HepG2 (cell line): ENCODE data around the gene MRPL28. TPM values are rescaled to one million over a fixed set of nuclear protein-coding genes. Genes with fewer than 3 reads are reported as not detected.

Experiments used
- CHD4 ChIP-seq: fragments of 200-600 bp; sonication (generic); IDR thresholded peaks from 2 replicates; pipeline ENCODE4 v1.7.0; 2017; ENCODE audit warnings: mild to moderate bottlenecking, low read length, borderline replicate concordance
- DMAP1 ChIP-seq: IDR thresholded peaks from 2 replicates; pipeline ENCODE4 v1.6.1; 2016
- E2F2 ChIP-seq: sonication (generic); formaldehyde crosslinking; IDR thresholded peaks from 2 replicates; pipeline ENCODE4 v1.4.0; 2020; ENCODE audit warnings: missing genetic modification reagents, borderline replicate concordance
- HOXA9 ChIP-seq: sonication (generic); formaldehyde crosslinking; IDR thresholded peaks from 2 replicates; pipeline ENCODE4 v1.8.1; 2022; ENCODE audit warnings: missing genetic modification reagents, mild to moderate bottlenecking, moderate library complexity, borderline replicate concordance
- IRF1 ChIP-seq: sonication (generic); formaldehyde crosslinking; IDR thresholded peaks from 2 replicates; pipeline ENCODE4 v1.4.0; 2020; ENCODE audit warnings: low read depth, mild to moderate bottlenecking, missing genetic modification reagents
- NFRKB ChIP-seq: fragments of 450-650 bp; IDR thresholded peaks from 2 replicates; pipeline ENCODE4 v1.6.1; 2017
- RBM22 ChIP-seq: fragments of 200-400 bp; formaldehyde crosslinking; optimal IDR thresholded peaks from 2 replicates; pipeline ENCODE3; 2017; ENCODE audit warnings: mild to moderate bottlenecking, low read length, moderate library complexity
- TCF7 ChIP-seq: sonication (generic); IDR thresholded peaks from 2 replicates; pipeline ENCODE4 v1.6.1; 2016; ENCODE audit warnings: antibody characterized with exemption, low read depth
- TEAD3 ChIP-seq: optimal IDR thresholded peaks from 2 replicates; pipeline ENCODE3; 2016; ENCODE audit warnings: borderline replicate concordance
- YEATS2 ChIP-seq: sonication (generic); formaldehyde crosslinking; IDR thresholded peaks from 2 replicates; pipeline ENCODE4 v1.4.0; 2020; ENCODE audit warnings: missing genetic modification reagents, borderline replicate concordance
- ZFYVE20 ChIP-seq: sonication (generic); formaldehyde crosslinking; IDR thresholded peaks from 2 replicates; pipeline ENCODE4 v1.8.0; 2023; ENCODE audit warnings: low read depth, mild to moderate bottlenecking, moderate library complexity, missing genetic modification reagents, borderline replicate concordance
- ZNF296 ChIP-seq: sonication (generic); formaldehyde crosslinking; conservative IDR thresholded peaks from 2 replicates; pipeline ENCODE4 v1.5.0; 2020; ENCODE audit warnings: mild to moderate bottlenecking, missing genetic modification reagents
- polyA plus RNA-seq, 8 experiments: library from polyadenylated mRNA; depleted of rRNA in 3 of 8; stranded (reverse) in 7 of 8; unstranded in 1 of 8; fragments of >200 nt; fragmentation: Illumina TruSeq in 4 of 8; extraction: Trizol in 4 of 8; gene quantifications; 2 replicates each; pipeline versions ENCODE4 v1.2.1 to v1.2.3, GENCODE V29; 2011 to 2016; ENCODE audit warnings: low read depth in 4 of 8, missing spikeins in 1 of 8, mixed read lengths in 1 of 8; ENCODE audit not compliant: insufficient read depth in 1 of 8
- total RNA-seq, 5 experiments: library from RNA; depleted of rRNA; stranded (reverse); fragments of >200 nt; fragmentation: Illumina TruSeq; extraction: Trizol; gene quantifications; 2 replicates each; pipeline ENCODE4 v1.2.3, GENCODE V29; 2016; ENCODE audit warnings: low read depth in 1 of 5
- TF ChIP-seq, protein P1 (sequence below): sonication (generic); formaldehyde crosslinking; IDR thresholded peaks from 2 replicates; pipeline ENCODE4 v1.5.0; 2020; ENCODE audit warnings: missing genetic modification reagents, mild to moderate bottlenecking, borderline replicate concordance
- TF ChIP-seq, protein P2 (sequence below): IDR thresholded peaks from 2 replicates; pipeline ENCODE4 v1.6.1; 2016; ENCODE audit warnings: low read depth, missing genetic modification reagents, missing compliant biosample characterization
- TF ChIP-seq, protein P3 (sequence below): sonication (generic); formaldehyde crosslinking; IDR thresholded peaks from 2 replicates; pipeline ENCODE4 v1.4.0; 2020; ENCODE audit warnings: missing genetic modification reagents

MRPL28 gene
- total and polyA plus RNA-seq, 2 of the 13 experiments (the other 11 are each of a cell fraction or from before 2014, with no cell fraction given), result 114 to 135 TPM

GRCh38 chr16:370443-370842, at the start of gene MRPL28 (continued):
- TF ChIP-seq NFRKB (no peak), TEAD3 (CRISPR knock-in tag) (peak; percentile 48), E2F2 (no peak), CHD4 (no peak), ZNF296 (CRISPR knock-in tag) (no peak), ZFYVE20 (no peak), TCF7 (no peak), YEATS2 (CRISPR knock-in tag) (peak; percentile 40; the same call in 1 of the 2 replicates), HOXA9 (CRISPR knock-in tag) (no peak), IRF1 (CRISPR knock-in tag) (no peak), RBM22 (no peak), DMAP1 (CRISPR knock-in tag) (0 out of 2 replicates have a peak, but pooled peaks have one; percentile 18)
- TF ChIP-seq, protein P1, sequence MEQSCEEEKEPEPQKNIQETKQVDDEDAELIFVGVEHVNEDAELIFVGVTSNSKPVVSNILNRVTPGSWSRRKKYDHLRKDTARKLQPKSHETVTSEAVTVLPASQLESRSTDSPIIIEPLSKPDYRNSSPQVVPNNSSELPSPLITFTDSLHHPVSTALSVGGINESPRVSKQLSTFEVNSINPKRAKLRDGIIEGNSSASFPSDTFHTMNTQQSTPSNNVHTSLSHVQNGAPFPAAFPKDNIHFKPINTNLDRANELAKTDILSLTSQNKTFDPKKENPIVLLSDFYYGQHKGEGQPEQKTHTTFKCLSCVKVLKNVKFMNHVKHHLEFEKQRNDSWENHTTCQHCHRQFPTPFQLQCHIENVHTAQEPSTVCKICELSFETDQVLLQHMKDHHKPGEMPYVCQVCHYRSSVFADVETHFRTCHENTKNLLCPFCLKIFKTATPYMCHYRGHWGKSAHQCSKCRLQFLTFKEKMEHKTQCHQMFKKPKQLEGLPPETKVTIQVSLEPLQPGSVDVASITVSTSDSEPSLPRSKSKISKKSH, result no peak
- TF ChIP-seq, protein P2, sequence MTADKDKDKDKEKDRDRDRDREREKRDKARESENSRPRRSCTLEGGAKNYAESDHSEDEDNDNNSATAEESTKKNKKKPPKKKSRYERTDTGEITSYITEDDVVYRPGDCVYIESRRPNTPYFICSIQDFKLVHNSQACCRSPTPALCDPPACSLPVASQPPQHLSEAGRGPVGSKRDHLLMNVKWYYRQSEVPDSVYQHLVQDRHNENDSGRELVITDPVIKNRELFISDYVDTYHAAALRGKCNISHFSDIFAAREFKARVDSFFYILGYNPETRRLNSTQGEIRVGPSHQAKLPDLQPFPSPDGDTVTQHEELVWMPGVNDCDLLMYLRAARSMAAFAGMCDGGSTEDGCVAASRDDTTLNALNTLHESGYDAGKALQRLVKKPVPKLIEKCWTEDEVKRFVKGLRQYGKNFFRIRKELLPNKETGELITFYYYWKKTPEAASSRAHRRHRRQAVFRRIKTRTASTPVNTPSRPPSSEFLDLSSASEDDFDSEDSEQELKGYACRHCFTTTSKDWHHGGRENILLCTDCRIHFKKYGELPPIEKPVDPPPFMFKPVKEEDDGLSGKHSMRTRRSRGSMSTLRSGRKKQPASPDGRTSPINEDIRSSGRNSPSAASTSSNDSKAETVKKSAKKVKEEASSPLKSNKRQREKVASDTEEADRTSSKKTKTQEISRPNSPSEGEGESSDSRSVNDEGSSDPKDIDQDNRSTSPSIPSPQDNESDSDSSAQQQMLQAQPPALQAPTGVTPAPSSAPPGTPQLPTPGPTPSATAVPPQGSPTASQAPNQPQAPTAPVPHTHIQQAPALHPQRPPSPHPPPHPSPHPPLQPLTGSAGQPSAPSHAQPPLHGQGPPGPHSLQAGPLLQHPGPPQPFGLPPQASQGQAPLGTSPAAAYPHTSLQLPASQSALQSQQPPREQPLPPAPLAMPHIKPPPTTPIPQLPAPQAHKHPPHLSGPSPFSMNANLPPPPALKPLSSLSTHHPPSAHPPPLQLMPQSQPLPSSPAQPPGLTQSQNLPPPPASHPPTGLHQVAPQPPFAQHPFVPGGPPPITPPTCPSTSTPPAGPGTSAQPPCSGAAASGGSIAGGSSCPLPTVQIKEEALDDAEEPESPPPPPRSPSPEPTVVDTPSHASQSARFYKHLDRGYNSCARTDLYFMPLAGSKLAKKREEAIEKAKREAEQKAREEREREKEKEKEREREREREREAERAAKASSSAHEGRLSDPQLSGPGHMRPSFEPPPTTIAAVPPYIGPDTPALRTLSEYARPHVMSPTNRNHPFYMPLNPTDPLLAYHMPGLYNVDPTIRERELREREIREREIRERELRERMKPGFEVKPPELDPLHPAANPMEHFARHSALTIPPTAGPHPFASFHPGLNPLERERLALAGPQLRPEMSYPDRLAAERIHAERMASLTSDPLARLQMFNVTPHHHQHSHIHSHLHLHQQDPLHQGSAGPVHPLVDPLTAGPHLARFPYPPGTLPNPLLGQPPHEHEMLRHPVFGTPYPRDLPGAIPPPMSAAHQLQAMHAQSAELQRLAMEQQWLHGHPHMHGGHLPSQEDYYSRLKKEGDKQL (CRISPR knock-in tag), result no peak
- TF ChIP-seq, protein P3, sequence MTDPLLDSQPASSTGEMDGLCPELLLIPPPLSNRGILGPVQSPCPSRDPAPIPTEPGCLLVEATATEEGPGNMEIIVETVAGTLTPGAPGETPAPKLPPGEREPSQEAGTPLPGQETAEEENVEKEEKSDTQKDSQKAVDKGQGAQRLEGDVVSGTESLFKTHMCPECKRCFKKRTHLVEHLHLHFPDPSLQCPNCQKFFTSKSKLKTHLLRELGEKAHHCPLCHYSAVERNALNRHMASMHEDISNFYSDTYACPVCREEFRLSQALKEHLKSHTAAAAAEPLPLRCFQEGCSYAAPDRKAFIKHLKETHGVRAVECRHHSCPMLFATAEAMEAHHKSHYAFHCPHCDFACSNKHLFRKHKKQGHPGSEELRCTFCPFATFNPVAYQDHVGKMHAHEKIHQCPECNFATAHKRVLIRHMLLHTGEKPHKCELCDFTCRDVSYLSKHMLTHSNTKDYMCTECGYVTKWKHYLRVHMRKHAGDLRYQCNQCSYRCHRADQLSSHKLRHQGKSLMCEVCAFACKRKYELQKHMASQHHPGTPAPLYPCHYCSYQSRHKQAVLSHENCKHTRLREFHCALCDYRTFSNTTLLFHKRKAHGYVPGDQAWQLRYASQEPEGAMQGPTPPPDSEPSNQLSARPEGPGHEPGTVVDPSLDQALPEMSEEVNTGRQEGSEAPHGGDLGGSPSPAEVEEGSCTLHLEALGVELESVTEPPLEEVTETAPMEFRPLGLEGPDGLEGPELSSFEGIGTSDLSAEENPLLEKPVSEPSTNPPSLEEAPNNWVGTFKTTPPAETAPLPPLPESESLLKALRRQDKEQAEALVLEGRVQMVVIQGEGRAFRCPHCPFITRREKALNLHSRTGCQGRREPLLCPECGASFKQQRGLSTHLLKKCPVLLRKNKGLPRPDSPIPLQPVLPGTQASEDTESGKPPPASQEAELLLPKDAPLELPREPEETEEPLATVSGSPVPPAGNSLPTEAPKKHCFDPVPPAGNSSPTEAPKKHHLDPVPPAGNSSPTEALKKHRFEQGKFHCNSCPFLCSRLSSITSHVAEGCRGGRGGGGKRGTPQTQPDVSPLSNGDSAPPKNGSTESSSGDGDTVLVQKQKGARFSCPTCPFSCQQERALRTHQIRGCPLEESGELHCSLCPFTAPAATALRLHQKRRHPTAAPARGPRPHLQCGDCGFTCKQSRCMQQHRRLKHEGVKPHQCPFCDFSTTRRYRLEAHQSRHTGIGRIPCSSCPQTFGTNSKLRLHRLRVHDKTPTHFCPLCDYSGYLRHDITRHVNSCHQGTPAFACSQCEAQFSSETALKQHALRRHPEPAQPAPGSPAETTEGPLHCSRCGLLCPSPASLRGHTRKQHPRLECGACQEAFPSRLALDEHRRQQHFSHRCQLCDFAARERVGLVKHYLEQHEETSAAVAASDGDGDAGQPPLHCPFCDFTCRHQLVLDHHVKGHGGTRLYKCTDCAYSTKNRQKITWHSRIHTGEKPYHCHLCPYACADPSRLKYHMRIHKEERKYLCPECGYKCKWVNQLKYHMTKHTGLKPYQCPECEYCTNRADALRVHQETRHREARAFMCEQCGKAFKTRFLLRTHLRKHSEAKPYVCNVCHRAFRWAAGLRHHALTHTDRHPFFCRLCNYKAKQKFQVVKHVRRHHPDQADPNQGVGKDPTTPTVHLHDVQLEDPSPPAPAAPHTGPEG (CRISPR knock-in tag), result no peak
